RWPE1 (cell line): ENCODE measurements around the gene NAALADL2.

Source experiments
- CTCF ChIA-PET: fragments of 350-600 bp; sonication (Branson Sonifier 250); formaldehyde crosslinking; extraction: SDS; loops from one replicate; lab custom pipeline; 2021; lab: Yijun Ruan, JAX
- POLR2A ChIA-PET: fragments of 400-600 bp; formaldehyde crosslinking; extraction: SDS; loops from one replicate; lab custom pipeline; 2020; ENCODE audit warnings: antibody characterized with exemption; ENCODE audit not compliant: low non-redundant PET; lab: Yijun Ruan, JAX
- DNase-seq: peaks from one replicate; pipeline ENCODE4 v3.0.0; 2012; ENCODE audit warnings: low spot score
- H3K27ac ChIP-seq: fragments of 450-650 bp; 2 replicates; pipeline ENCODE4 v1.5.1; 2017
- CTCF ChIP-seq: fragments of 450-650 bp; conservative IDR thresholded peaks from 2 replicates; pipeline ENCODE4 v1.5.1; 2017; ENCODE audit warnings: low read depth, mild to moderate bottlenecking

Gene NAALADL2

GRCh38 chr3:174960898-174961297 lies 101.8 kb downstream of the NAALADL2 start:
- no peak for TF ChIP-seq CTCF
- no peak for DNase-seq
- no peak overlapping the region for H3K27ac ChIP-seq
- ChIA-PET CTCF (interaction anchor here (0.5 kb wide), 1 partner anchor 378 kb away, joined by 3 read pairs; no protein-coding TSS in a partner anchor), POLR2A (no interaction called here)

GRCh38 chr3:174973465-174973864 lies 114.3 kb downstream of the NAALADL2 start:
- H3K27ac ChIP-seq, result no peak overlapping the region
- peak; percentile 51 for DNase-seq
- no peak for TF ChIP-seq CTCF
- POLR2A ChIA-PET, result no interaction called here
- CTCF ChIA-PET, result no interaction called here

GRCh38 chr3:174986685-174987084 lies 127.6 kb downstream of the NAALADL2 start:
- ChIA-PET POLR2A (no interaction called here), CTCF (interaction anchor here (0.6 kb wide), 1 partner anchor 178 kb away, joined by 8 read pairs; no protein-coding TSS in a partner anchor)
- no peak for DNase-seq
- H3K27ac ChIP-seq, result no peak overlapping the region
- no peak for TF ChIP-seq CTCF

- no peak for TF ChIP-seq CTCF
- POLR2A ChIA-PET, result no interaction called here
- CTCF ChIA-PET, result no interaction called here
- no peak for DNase-seq
- no peak overlapping the region for H3K27ac ChIP-seq
Observed at GRCh38 chr3:175001091-175001490, 142.0 kb downstream of the NAALADL2 start.

- H3K27ac ChIP-seq, result no peak overlapping the region
- DNase-seq, result no peak
- CTCF ChIA-PET, result no interaction called here
- POLR2A ChIA-PET, result no interaction called here
- no peak for TF ChIP-seq CTCF
Observed at GRCh38 chr3:175002732-175003143, 143.6 kb downstream of the NAALADL2 start.

GRCh38 chr3:175003590-175003989 lies 144.5 kb downstream of the NAALADL2 start:
- CTCF ChIA-PET, result no interaction called here
- POLR2A ChIA-PET, result no interaction called here
- no peak for DNase-seq
- TF ChIP-seq CTCF, result no peak
- H3K27ac ChIP-seq, result no peak overlapping the region
